Activated CD8-positive, alpha-beta memory T cell treated with anti-CD3 and anti-CD28 coated beads, Interleukin-2, amount 50 U/mL, for 24 hours (primary cell): ENCODE measurements around the gene KRT80.

Source experiments
- DNase-seq: peaks from one replicate; pipeline ENCODE4 v3.0.0-alpha.2; 2020; ENCODE audit errors: extremely low read depth

Gene KRT80

DNA sequence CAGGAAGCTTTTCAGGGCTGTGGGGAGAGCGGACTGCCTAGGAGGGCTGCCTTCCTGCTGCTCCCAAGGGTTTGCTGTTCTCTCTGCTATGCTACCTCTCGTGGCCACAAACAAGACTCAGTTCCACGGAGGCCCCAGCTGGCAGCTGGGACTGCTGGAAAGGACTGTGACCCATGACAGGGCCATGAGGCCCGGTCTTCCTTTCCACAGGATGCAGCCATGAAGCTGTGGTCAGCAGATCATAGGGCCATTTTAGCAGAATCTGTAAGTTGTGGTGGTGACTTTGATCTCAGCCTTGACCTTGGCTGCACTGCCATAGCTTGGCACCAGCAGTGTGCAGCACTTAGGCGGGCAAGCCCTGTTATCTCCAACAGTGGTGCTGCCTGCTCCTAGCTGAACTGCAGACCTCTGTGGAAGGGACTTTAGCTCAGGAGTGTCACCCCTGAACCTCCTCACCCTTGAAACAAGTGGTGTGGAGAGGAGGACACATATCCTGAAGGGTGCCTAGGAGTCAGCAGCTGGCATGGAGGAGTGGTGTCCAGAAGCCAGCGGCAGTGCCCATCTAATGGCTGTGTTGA lies 12.3 kb downstream of the KRT80 start:
- DNase-seq = no peak

- DNase-seq = no peak
Measured at GRCh38 chr12:52178984-52179383, 12.8 kb downstream of the KRT80 start.

- DNase-seq = no peak
Measured at GRCh38 chr12:52178443-52178842, 13.4 kb downstream of the KRT80 start.

- no peak for DNase-seq
Measured at GRCh38 chr12:52175371-52176350, 16.2 kb downstream of the KRT80 start.

DNA sequence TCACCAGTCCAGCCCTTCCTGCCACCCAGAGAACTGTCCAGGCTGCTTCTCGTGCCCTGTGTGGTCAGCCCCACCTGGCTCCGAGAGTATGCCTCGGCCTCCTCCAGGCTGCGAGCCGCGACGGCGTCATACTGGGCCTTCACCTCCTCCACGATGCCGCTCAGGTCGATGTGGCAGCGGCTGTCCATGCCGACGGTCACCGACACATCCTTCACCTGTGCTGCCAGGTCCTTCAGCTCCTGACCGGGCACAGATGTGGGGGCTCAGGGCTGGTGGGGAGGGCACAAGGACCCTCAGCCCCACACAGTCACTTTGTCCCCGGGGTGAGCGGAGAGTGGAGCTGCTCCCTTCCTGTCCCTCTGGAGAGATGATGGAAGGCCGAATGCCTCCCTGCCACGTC lies 18.3 kb downstream of the KRT80 start:
- no peak for DNase-seq

GRCh38 chr12:52172956-52173355 lies 18.9 kb downstream of the KRT80 start:
- no peak for DNase-seq

GRCh38 chr12:52171950-52172512 lies 19.8 kb downstream of the KRT80 start:
- DNase-seq = no peak

GRCh38 chr12:52170827-52171226 lies 21.0 kb downstream of the KRT80 start:
- no peak for DNase-seq

GRCh38 chr12:52169886-52170285 lies 21.9 kb downstream of the KRT80 start:
- no peak for DNase-seq

- no peak for DNase-seq
Measured at GRCh38 chr12:52168019-52168717, 23.6 kb downstream of the KRT80 start.

DNA sequence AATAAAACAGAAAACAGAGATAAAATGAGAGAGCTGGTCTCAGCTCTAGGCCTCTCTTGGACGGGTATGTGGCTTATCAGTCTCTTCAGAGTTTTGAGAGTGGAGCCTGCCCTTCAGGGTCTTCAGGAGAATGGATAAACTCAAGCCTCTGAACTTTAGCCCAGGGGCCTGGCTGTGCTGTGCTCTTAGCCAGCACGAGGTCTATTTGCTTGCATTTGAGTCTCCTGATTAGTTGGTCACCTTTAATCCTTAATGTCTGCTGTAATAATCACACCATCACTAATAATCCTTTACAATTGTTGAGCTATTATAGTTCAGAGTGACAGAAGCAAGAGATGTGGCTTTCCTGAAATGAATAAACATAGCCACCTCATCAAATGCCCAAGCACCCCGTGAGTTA lies 24.3 kb downstream of the KRT80 start:
- no peak for DNase-seq

DNA sequence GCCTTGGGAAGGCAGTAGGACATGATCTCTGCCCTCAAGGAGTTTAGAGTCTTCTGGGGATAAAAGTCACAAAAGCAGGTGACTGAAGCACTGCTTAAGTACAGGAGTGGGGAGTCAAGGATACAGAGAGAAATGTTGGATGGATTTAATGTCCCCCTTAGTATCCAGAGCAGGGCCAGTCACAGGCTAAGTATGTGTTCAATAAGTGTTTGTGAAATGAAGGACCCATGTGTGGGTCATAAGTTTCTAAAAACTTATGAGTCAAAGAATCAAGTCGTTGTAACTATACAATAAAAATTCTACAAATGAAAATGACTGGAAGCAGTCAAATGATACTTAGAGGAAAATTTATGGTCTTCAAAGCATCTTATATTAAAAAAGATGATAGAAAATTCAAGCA lies 25.1 kb downstream of the KRT80 start:
- no peak for DNase-seq

GRCh38 chr12:52165096-52165855 lies 26.5 kb downstream of the KRT80 start:
- DNase-seq = no peak

GRCh38 chr12:52164624-52165023 lies 27.2 kb downstream of the KRT80 start:
- DNase-seq = no peak

GRCh38 chr12:52162981-52163380 lies 28.8 kb downstream of the KRT80 start:
- no peak for DNase-seq

DNA sequence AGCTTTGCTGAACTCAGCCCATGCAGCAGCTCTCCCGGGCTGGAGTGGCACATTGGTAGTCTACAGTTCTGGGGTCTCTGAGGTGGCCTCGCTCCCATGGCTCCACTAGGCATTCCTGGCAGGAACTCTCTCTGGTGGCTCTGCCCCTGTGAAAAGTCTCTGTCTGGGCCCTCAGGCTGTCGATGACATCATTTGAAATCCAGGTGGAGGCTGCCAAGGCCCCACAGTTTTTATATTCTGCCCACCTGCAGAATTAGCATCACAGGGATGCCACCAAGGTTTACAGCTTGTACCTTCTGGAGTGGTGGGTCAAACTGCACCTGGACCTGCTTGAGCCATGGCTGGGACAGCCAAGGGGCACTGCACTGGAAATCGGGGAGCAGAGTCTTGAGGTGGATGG lies 31.6 kb downstream of the KRT80 start:
- no peak for DNase-seq

DNA sequence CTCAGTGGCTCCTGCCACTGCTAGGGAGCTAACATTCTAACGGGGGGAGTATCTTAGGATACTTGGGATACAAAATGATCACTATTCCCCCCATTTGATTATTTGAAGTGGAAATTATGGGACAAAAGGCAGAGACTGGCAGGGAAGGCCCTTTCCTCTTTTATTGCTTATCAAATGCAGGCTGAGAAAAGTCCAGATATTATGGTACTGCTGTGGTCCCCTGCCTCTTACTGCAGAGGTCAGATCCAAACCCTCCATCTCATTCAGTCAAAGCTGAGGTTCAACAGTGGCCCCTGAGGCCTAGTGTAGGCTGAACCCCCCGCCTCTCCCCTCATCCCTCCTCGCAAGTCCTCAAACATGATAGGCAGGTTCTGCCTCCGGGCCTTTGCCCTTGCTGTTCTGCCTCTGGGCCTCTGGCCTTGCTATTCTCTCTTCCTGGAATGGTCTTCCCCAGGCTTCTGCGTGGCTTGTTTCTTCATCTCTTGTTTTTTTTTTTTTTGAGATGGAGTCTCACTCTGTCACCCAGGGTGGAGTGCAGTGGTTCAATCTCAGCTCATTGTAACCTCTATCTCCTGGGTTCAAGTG lies 34.2 kb downstream of the KRT80 start:
- no peak for DNase-seq

- DNase-seq = peak; percentile 39
Measured at GRCh38 chr12:52156757-52157565, 34.9 kb downstream of the KRT80 start.

- DNase-seq = no peak
Measured at GRCh38 chr12:52156311-52156710, 35.5 kb downstream of the KRT80 start.
